Measurements from ENCODE around the gene APOA4.
"Not testable (repeated sequence)": the region's sequence is repeated elsewhere in the genome, so short reads cannot be mapped to it uniquely, and the experiment has no call there.

APOA4 gene

GRCh38 chr11:116808262-116809175 lies 14.6 kb downstream of the APOA4 start:
- no peaks in the 10 kb centered on the region for H3K9me3 ChIP-seq (ENCODE audit: control insufficient read depth, low read length)
- H3K4me3 ChIP-seq (ENCODE audit: insufficient read depth, low read depth, low read length, poor library complexity, severe bottlenecking): no peak overlapping the region
- H3K27ac ChIP-seq (ENCODE audit: insufficient read depth, low read length, poor library complexity, severe bottlenecking): no peak overlapping the region
- DNase-seq: no peak
- H3K4me1 ChIP-seq (ENCODE audit: control insufficient read depth, insufficient read depth, low read length, poor library complexity, severe bottlenecking): no peaks in the 10 kb centered on the region
- no peaks in the 10 kb centered on the region for H3K36me3 ChIP-seq (ENCODE audit: control insufficient read depth, insufficient read depth, low read length)
- H3K27me3 ChIP-seq (replicated peaks; ENCODE audit: control insufficient read depth, insufficient read depth, low read length, poor library complexity, severe bottlenecking): no peaks in the 10 kb centered on the region

GRCh38 chr11:116807601-116808261 lies 15.4 kb downstream of the APOA4 start:
- H3K9me3 ChIP-seq (ENCODE audit: control insufficient read depth, low read length): no peaks in the 10 kb centered on the region
- H3K4me3 ChIP-seq (ENCODE audit: insufficient read depth, low read depth, low read length, poor library complexity, severe bottlenecking): no peak overlapping the region
- H3K27me3 ChIP-seq (replicated peaks; ENCODE audit: control insufficient read depth, insufficient read depth, low read length, poor library complexity, severe bottlenecking): no peaks in the 10 kb centered on the region
- DNase-seq: no peak
- no peaks in the 10 kb centered on the region for H3K36me3 ChIP-seq (ENCODE audit: control insufficient read depth, insufficient read depth, low read length)
- no peaks in the 10 kb centered on the region for H3K4me1 ChIP-seq (ENCODE audit: control insufficient read depth, insufficient read depth, low read length, poor library complexity, severe bottlenecking)
- H3K27ac ChIP-seq (ENCODE audit: insufficient read depth, low read length, poor library complexity, severe bottlenecking): no peak overlapping the region

- Histone ChIP-seq H3K4me1 (ENCODE audit: control insufficient read depth, insufficient read depth, low read length, poor library complexity, severe bottlenecking) (no peaks in the 10 kb centered on the region), H3K4me3 (ENCODE audit: insufficient read depth, low read depth, low read length, poor library complexity, severe bottlenecking) (no peak overlapping the region)
Observed at GRCh38 chr11:116804001-116804400, 19.1 kb downstream of the APOA4 start.

GRCh38 chr11:116801662-116802061 lies 21.4 kb downstream of the APOA4 start:
- H3K36me3 ChIP-seq (ENCODE audit: control insufficient read depth, insufficient read depth, low read length); H3K4me3 ChIP-seq (ENCODE audit: insufficient read depth, low read depth, low read length, poor library complexity, severe bottlenecking); H3K9me3 ChIP-seq (ENCODE audit: control insufficient read depth, low read length); DNase-seq; H3K27ac ChIP-seq (ENCODE audit: insufficient read depth, low read length, poor library complexity, severe bottlenecking); H3K27me3 ChIP-seq (replicated peaks; ENCODE audit: control insufficient read depth, insufficient read depth, low read length, poor library complexity, severe bottlenecking); H3K4me1 ChIP-seq (ENCODE audit: control insufficient read depth, insufficient read depth, low read length, poor library complexity, severe bottlenecking): not testable (repeated sequence)

More at GRCh38 chr11:116804001-116804400, 19.1 kb downstream of the APOA4 start:
- H3K27me3 ChIP-seq (replicated peaks; ENCODE audit: control insufficient read depth, insufficient read depth, low read length, poor library complexity, severe bottlenecking): no peaks in the 10 kb centered on the region
- H3K9me3 ChIP-seq (ENCODE audit: control insufficient read depth, low read length): no peaks in the 10 kb centered on the region
- H3K27ac ChIP-seq (ENCODE audit: insufficient read depth, low read length, poor library complexity, severe bottlenecking): no peak overlapping the region
- no peak for DNase-seq
- H3K36me3 ChIP-seq (ENCODE audit: control insufficient read depth, insufficient read depth, low read length): no peaks in the 10 kb centered on the region

- H3K27me3 ChIP-seq (replicated peaks; ENCODE audit: control insufficient read depth, insufficient read depth, low read length, poor library complexity, severe bottlenecking): no peaks in the 10 kb centered on the region
- H3K4me1 ChIP-seq (ENCODE audit: control insufficient read depth, insufficient read depth, low read length, poor library complexity, severe bottlenecking): no peaks in the 10 kb centered on the region
- DNase-seq: no peak
- no peak overlapping the region for H3K27ac ChIP-seq (ENCODE audit: insufficient read depth, low read length, poor library complexity, severe bottlenecking)
- H3K4me3 ChIP-seq (ENCODE audit: insufficient read depth, low read depth, low read length, poor library complexity, severe bottlenecking): no peak overlapping the region
- no peaks in the 10 kb centered on the region for H3K36me3 ChIP-seq (ENCODE audit: control insufficient read depth, insufficient read depth, low read length)
- H3K9me3 ChIP-seq (ENCODE audit: control insufficient read depth, low read length): no peaks in the 10 kb centered on the region
Observed at GRCh38 chr11:116800610-116801009, 22.5 kb downstream of the APOA4 start.

GRCh38 chr11:116798368-116798767 lies 24.7 kb downstream of the APOA4 start:
- no peak overlapping the region for H3K4me3 ChIP-seq (ENCODE audit: insufficient read depth, low read depth, low read length, poor library complexity, severe bottlenecking)
- H3K9me3 ChIP-seq (ENCODE audit: control insufficient read depth, low read length): no peaks in the 10 kb centered on the region
- no peaks in the 10 kb centered on the region for H3K36me3 ChIP-seq (ENCODE audit: control insufficient read depth, insufficient read depth, low read length)
- no peak for DNase-seq
- no peaks in the 10 kb centered on the region for H3K27me3 ChIP-seq (replicated peaks; ENCODE audit: control insufficient read depth, insufficient read depth, low read length, poor library complexity, severe bottlenecking)
- no peak overlapping the region for H3K27ac ChIP-seq (ENCODE audit: insufficient read depth, low read length, poor library complexity, severe bottlenecking)
- no peaks in the 10 kb centered on the region for H3K4me1 ChIP-seq (ENCODE audit: control insufficient read depth, insufficient read depth, low read length, poor library complexity, severe bottlenecking)

GRCh38 chr11:116797816-116798215 lies 25.3 kb downstream of the APOA4 start:
- no peak for DNase-seq
- Histone ChIP-seq H3K27me3 (replicated peaks; ENCODE audit: control insufficient read depth, insufficient read depth, low read length, poor library complexity, severe bottlenecking) (no peaks in the 10 kb centered on the region), H3K27ac (ENCODE audit: insufficient read depth, low read length, poor library complexity, severe bottlenecking) (no peak overlapping the region), H3K36me3 (ENCODE audit: control insufficient read depth, insufficient read depth, low read length) (no peaks in the 10 kb centered on the region), H3K4me3 (ENCODE audit: insufficient read depth, low read depth, low read length, poor library complexity, severe bottlenecking) (no peak overlapping the region), H3K9me3 (ENCODE audit: control insufficient read depth, low read length) (no peaks in the 10 kb centered on the region), H3K4me1 (ENCODE audit: control insufficient read depth, insufficient read depth, low read length, poor library complexity, severe bottlenecking) (no peaks in the 10 kb centered on the region)

- Histone ChIP-seq H3K4me3 (ENCODE audit: insufficient read depth, low read depth, low read length, poor library complexity, severe bottlenecking) (no peak overlapping the region), H3K4me1 (ENCODE audit: control insufficient read depth, insufficient read depth, low read length, poor library complexity, severe bottlenecking) (peaks cover under 1% of the 10 kb centered on the region), H3K27ac (ENCODE audit: insufficient read depth, low read length, poor library complexity, severe bottlenecking) (no peak overlapping the region), H3K27me3 (replicated peaks; ENCODE audit: control insufficient read depth, insufficient read depth, low read length, poor library complexity, severe bottlenecking) (no peaks in the 10 kb centered on the region), H3K9me3 (ENCODE audit: control insufficient read depth, low read length) (no peaks in the 10 kb centered on the region), H3K36me3 (ENCODE audit: control insufficient read depth, insufficient read depth, low read length) (no peaks in the 10 kb centered on the region)
- DNase-seq: no peak
Observed at GRCh38 chr11:116796548-116796947, 26.6 kb downstream of the APOA4 start.

- H3K27ac ChIP-seq (ENCODE audit: insufficient read depth, low read length, poor library complexity, severe bottlenecking): no peak overlapping the region
- no peaks in the 10 kb centered on the region for H3K27me3 ChIP-seq (replicated peaks; ENCODE audit: control insufficient read depth, insufficient read depth, low read length, poor library complexity, severe bottlenecking)
- no peaks in the 10 kb centered on the region for H3K9me3 ChIP-seq (ENCODE audit: control insufficient read depth, low read length)
- DNase-seq: no peak
- peaks cover 9% of the 10 kb centered on the region for H3K4me1 ChIP-seq (ENCODE audit: control insufficient read depth, insufficient read depth, low read length, poor library complexity, severe bottlenecking)
- H3K36me3 ChIP-seq (ENCODE audit: control insufficient read depth, insufficient read depth, low read length): no peaks in the 10 kb centered on the region
- no peak overlapping the region for H3K4me3 ChIP-seq (ENCODE audit: insufficient read depth, low read depth, low read length, poor library complexity, severe bottlenecking)
Observed at GRCh38 chr11:116794851-116795250, 28.3 kb downstream of the APOA4 start.

- Histone ChIP-seq H3K27me3 (replicated peaks; ENCODE audit: control insufficient read depth, insufficient read depth, low read length, poor library complexity, severe bottlenecking) (no peaks in the 10 kb centered on the region), H3K36me3 (ENCODE audit: control insufficient read depth, insufficient read depth, low read length) (no peaks in the 10 kb centered on the region), H3K4me1 (ENCODE audit: control insufficient read depth, insufficient read depth, low read length, poor library complexity, severe bottlenecking) (peaks cover 9% of the 10 kb centered on the region), H3K4me3 (ENCODE audit: insufficient read depth, low read depth, low read length, poor library complexity, severe bottlenecking) (no peak overlapping the region), H3K9me3 (ENCODE audit: control insufficient read depth, low read length) (no peaks in the 10 kb centered on the region), H3K27ac (ENCODE audit: insufficient read depth, low read length, poor library complexity, severe bottlenecking) (no peak overlapping the region)
- DNase-seq: no peak
Observed at GRCh38 chr11:116793772-116794097, 29.4 kb downstream of the APOA4 start.
